Right lobe of liver (tissue), 4 donors: ENCODE data around the gene MXD3.

ENCODE experiments used
- CTCF ChIP-seq, 4 donors: fragments of 200-600 bp in 3 of 4; fragments of 450-650 bp in 1 of 4; IDR thresholded peaks; one replicate each; pipeline versions ENCODE4 v1.5.1 to v1.8.0; 2016 to 2022; ENCODE audit warnings: antibody characterized with exemption in 4 of 4, mild to moderate bottlenecking in 2 of 4
- POLR2A ChIP-seq: fragments of 450-650 bp; IDR thresholded peaks from one replicate; pipeline ENCODE4 v1.6.1; 2017; ENCODE audit warnings: antibody characterized with exemption, mild to moderate bottlenecking
- donor health status: DM: no; HTN: no; CAD: no.
- donor health status: DM: no; HTN: no; CAD: no.
- donor health status: DM: no; HTN: yes; CAD: no.

GRCh38 chr5:177269976-177270375 is 41.7 kb downstream of the MXD3 start:
- TF ChIP-seq CTCF (IDR thresholded peaks at IDR 0.05) (no peak), POLR2A (no peak)
